ENCODE results near the gene CCNF. TPM values are rescaled to one million over a fixed set of nuclear protein-coding genes. Genes with fewer than 3 reads are reported as not detected.

The CCNF gene
- total and polyA plus RNA-seq, 10 of the 15 experiments (the other 5 are each of a cell fraction or from before 2014, with no cell fraction given) = 4.0 to 63.2 (median 27.5) TPM

- Histone ChIP-seq H3K27me3 (replicated peaks in 1 of 2; ENCODE audit: control insufficient read depth in 2 of 2, insufficient read depth in 2 of 2, low read length in 1 of 2) (no peaks in the 10 kb centered on the region), H3K36me3 (ENCODE audit: control insufficient read depth in 2 of 2, insufficient read depth in 2 of 2, low read length in 1 of 2) (no peaks in the 10 kb centered on the region), H3K9ac (ENCODE audit: control insufficient read depth, insufficient read depth, low read length) (no peak overlapping the region), H4K20me1 (ENCODE audit: control insufficient read depth, insufficient read depth) (no peaks in the 10 kb centered on the region), H3K4me3 (no peak overlapping the region), H3K79me2 (ENCODE audit: control insufficient read depth, insufficient read depth, low read length) (no peaks in the 10 kb centered on the region), H3K4me2 (ENCODE audit: control insufficient read depth, insufficient read depth) (no peak overlapping the region), H3K27ac (ENCODE audit: control insufficient read depth, insufficient read depth) (no peak overlapping the region), H2AFZ (ENCODE audit: control insufficient read depth, low read depth, low read length) (no peak overlapping the region), H3K4me1 (ENCODE audit: control insufficient read depth, insufficient read depth, low read length) (peaks cover 12% of the 10 kb centered on the region), H3K9me3 (replicated peaks; ENCODE audit: control insufficient read depth, insufficient read depth, low read length) (no peaks in the 10 kb centered on the region)
- FAIRE-seq (no peak), DNase-seq (ENCODE audit: low read depth, low spot score) (no peak), ATAC-seq (no peak)
- ChIA-PET POLR2A (no interaction called here), CTCF (interaction anchor here (2.3 kb wide), 1 partner anchor 11 kb away, joined by 10 read pairs; no protein-coding TSS in a partner anchor), SMC1A (ENCODE audit: uncharacterized antibody, unreplicated experiment) (no interaction called here), RAD21 (ENCODE audit: unreplicated experiment) (no interaction called here)
- in situ Hi-C loops (cut with MboI) (no loop called here), intact Hi-C loops (cut with micrococcal nuclease; ENCODE audit: unreplicated experiment) (no loop called here)
- no TSS peak for BruUV-seq (replicated peaks)
- WGBS (ENCODE audit: insufficient coverage, insufficient replicate concordance, low lambda C conversion rate, missing lambda C conversion rate) = 99% methylated on average over 9 of the region's 9 CpGs
- TF ChIP-seq, protein P1, sequence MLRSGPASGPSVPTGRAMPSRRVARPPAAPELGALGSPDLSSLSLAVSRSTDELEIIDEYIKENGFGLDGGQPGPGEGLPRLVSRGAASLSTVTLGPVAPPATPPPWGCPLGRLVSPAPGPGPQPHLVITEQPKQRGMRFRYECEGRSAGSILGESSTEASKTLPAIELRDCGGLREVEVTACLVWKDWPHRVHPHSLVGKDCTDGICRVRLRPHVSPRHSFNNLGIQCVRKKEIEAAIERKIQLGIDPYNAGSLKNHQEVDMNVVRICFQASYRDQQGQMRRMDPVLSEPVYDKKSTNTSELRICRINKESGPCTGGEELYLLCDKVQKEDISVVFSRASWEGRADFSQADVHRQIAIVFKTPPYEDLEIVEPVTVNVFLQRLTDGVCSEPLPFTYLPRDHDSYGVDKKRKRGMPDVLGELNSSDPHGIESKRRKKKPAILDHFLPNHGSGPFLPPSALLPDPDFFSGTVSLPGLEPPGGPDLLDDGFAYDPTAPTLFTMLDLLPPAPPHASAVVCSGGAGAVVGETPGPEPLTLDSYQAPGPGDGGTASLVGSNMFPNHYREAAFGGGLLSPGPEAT (IDR thresholded peaks at IDR 0.05; ENCODE audit: low read depth) = no peak
- TF ChIP-seq ZBTB33 (IDR thresholded peaks at IDR 0.05) = no peak
These were observed 47.1 kb downstream of the CCNF start for GRCh38 chr16:2476345-2476720.

- H3K27ac ChIP-seq (ENCODE audit: control insufficient read depth, insufficient read depth) = no peak overlapping the region
- CTCF ChIA-PET = interaction anchor here (1.5 to 2.3 kb wide), 2 partner anchors 11 to 46 kb away, joined by 5 to 10 read pairs; no protein-coding TSS in a partner anchor
- POLR2A ChIA-PET = interaction anchor here (1.2 kb wide), 1 partner anchor 10 kb away, joined by 3 read pairs; no protein-coding TSS in a partner anchor
- H3K4me1 ChIP-seq (ENCODE audit: control insufficient read depth, insufficient read depth, low read length) = peaks cover 9% of the 10 kb centered on the region
- no peaks in the 10 kb centered on the region for H3K79me2 ChIP-seq (ENCODE audit: control insufficient read depth, insufficient read depth, low read length)
- DNase-seq (ENCODE audit: low read depth, low spot score) (no peak), ATAC-seq (no peak), FAIRE-seq (no peak)
- H2AFZ ChIP-seq (ENCODE audit: control insufficient read depth, low read depth, low read length) = no peak overlapping the region
- H3K4me3 ChIP-seq = no peak overlapping the region
- intact Hi-C loops (cut with micrococcal nuclease; ENCODE audit: unreplicated experiment) = no loop called here
- H3K9me3 ChIP-seq (replicated peaks; ENCODE audit: control insufficient read depth, insufficient read depth, low read length) = no peaks in the 10 kb centered on the region
- no TSS peak for BruUV-seq (replicated peaks)
- in situ Hi-C loops (cut with MboI) = no loop called here
- H3K27me3 ChIP-seq (replicated peaks in 1 of 2; ENCODE audit: control insufficient read depth in 2 of 2, insufficient read depth in 2 of 2, low read length in 1 of 2) = no peaks in the 10 kb centered on the region
- H3K4me2 ChIP-seq (ENCODE audit: control insufficient read depth, insufficient read depth) = no peak overlapping the region
- no peaks in the 10 kb centered on the region for H4K20me1 ChIP-seq (ENCODE audit: control insufficient read depth, insufficient read depth)
- WGBS (ENCODE audit: insufficient coverage, insufficient replicate concordance, low lambda C conversion rate, missing lambda C conversion rate) = 64% methylated on average over 3 of the region's 3 CpGs
- H3K9ac ChIP-seq (ENCODE audit: control insufficient read depth, insufficient read depth, low read length) = no peak overlapping the region
- SMC1A ChIA-PET (ENCODE audit: uncharacterized antibody, unreplicated experiment) = no interaction called here
- RAD21 ChIA-PET (ENCODE audit: unreplicated experiment) = interaction anchor here (1.3 kb wide), 1 partner anchor 10 kb away, joined by 3 read pairs; no protein-coding TSS in a partner anchor
- no peaks in the 10 kb centered on the region for H3K36me3 ChIP-seq (ENCODE audit: control insufficient read depth in 2 of 2, insufficient read depth in 2 of 2, low read length in 1 of 2)
- TF ChIP-seq SMAD1 (IDR thresholded peaks at IDR 0.05; ENCODE audit: low read depth, partially characterized antibody) (no peak), NBN (IDR thresholded peaks at IDR 0.05) (no peak), SMC3 (IDR thresholded peaks at IDR 0.05; ENCODE audit: borderline replicate concordance, low read length) (no peak), NR2F1 (conservative IDR thresholded peaks at IDR 0.05) (no peak), ZNF207 (IDR thresholded peaks at IDR 0.05; ENCODE audit: borderline replicate concordance) (no peak), SUZ12 (IDR thresholded peaks at IDR 0.05; ENCODE audit: unreplicated experiment) (no peak), EZH2 (IDR thresholded peaks at IDR 0.05; ENCODE audit: borderline replicate concordance, control insufficient read depth, low read depth, low read length) (no peak), NR2C1 (IDR thresholded peaks at IDR 0.05) (no peak), SREBF2 (IDR thresholded peaks at IDR 0.05; ENCODE audit: low read length) (no peak), TARDBP (IDR thresholded peaks at IDR 0.05; ENCODE audit: borderline replicate concordance) (no peak), NFYA (IDR thresholded peaks at IDR 0.05; ENCODE audit: borderline replicate concordance, low read depth, low read length) (no peak), YBX1 (IDR thresholded peaks at IDR 0.05) (no peak), SIX5 (IDR thresholded peaks at IDR 0.05; ENCODE audit: low read depth, low read length, severe bottlenecking) (no peak), CHD1 (IDR thresholded peaks at IDR 0.05; ENCODE audit: low read depth, low read length) (no peak), TCF3 (IDR thresholded peaks at IDR 0.05; ENCODE audit: borderline replicate concordance, insufficient read depth, low read depth, low read length) (no peak)
These were observed 47.5 kb downstream of the CCNF start for GRCh38 chr16:2476741-2477140.
